ENCODE measurements around the gene KIAA0825.
"Not testable (repeated sequence)": the region's sequence is repeated elsewhere in the genome, so short reads cannot be mapped to it uniquely, and the experiment has no call there.

Gene KIAA0825

GRCh38 chr5:94173100-94173499 is 445.3 kb downstream of the KIAA0825 start:
- DNase-seq = no peak

GRCh38 chr5:94171070-94171469 is 447.3 kb downstream of the KIAA0825 start:
- not testable (repeated sequence) for DNase-seq

GRCh38 chr5:94170158-94170557 is 448.2 kb downstream of the KIAA0825 start:
- not testable (repeated sequence) for DNase-seq

GRCh38 chr5:94168151-94168550 is 450.3 kb downstream of the KIAA0825 start:
- DNase-seq = no peak

- no peak for DNase-seq
These were observed 456.6 kb downstream of the KIAA0825 start for GRCh38 chr5:94161801-94162200.

- no peak for DNase-seq
These were observed 459.3 kb downstream of the KIAA0825 start for GRCh38 chr5:94159144-94159543.

GRCh38 chr5:94157704-94158539 is 460.5 kb downstream of the KIAA0825 start:
- no peak for DNase-seq

- DNase-seq = no peak
These were observed 463.7 kb downstream of the KIAA0825 start for GRCh38 chr5:94154672-94155071.

GRCh38 chr5:94153736-94154450 is 464.5 kb downstream of the KIAA0825 start:
- DNase-seq = no peak

- not testable (repeated sequence) for DNase-seq
These were observed 474.8 kb downstream of the KIAA0825 start for GRCh38 chr5:94143621-94144020.

- DNase-seq = no peak
These were observed 478.1 kb downstream of the KIAA0825 start for GRCh38 chr5:94140300-94140699.

- DNase-seq = no peak
These were observed 488.3 kb downstream of the KIAA0825 start for GRCh38 chr5:94130077-94130476.

GRCh38 chr5:94125107-94125506 is 493.3 kb downstream of the KIAA0825 start:
- no peak for DNase-seq

GRCh38 chr5:94116317-94116716 is 502.1 kb downstream of the KIAA0825 start:
- not testable (repeated sequence) for DNase-seq

GRCh38 chr5:94113087-94113486 is 505.3 kb downstream of the KIAA0825 start:
- no peak for DNase-seq

- DNase-seq = peak; percentile 94 to 97 (median 96)
These were observed 507.0 kb downstream of the KIAA0825 start for GRCh38 chr5:94111209-94112004.

- DNase-seq = no peak
These were observed 514.7 kb downstream of the KIAA0825 start for GRCh38 chr5:94103514-94104245.
